Type B pancreatic cell (in vitro differentiated cells): ENCODE results near the gene CCDC187. TPM values are rescaled to one million over a fixed set of nuclear protein-coding genes. Genes with fewer than 3 reads are reported as not detected.

Source experiments
- DNase-seq: peaks from one replicate; pipeline ENCODE4 v3.0.0; 2021; ENCODE audit warnings: mixed read lengths; ENCODE audit not compliant: unreplicated experiment; ENCODE audit errors: extremely low spot score
- H3K27ac Mint-ChIP-seq: 2 replicates; pipeline ENCODE4 v1.8.0; 2021; ENCODE audit warnings: mild to moderate bottlenecking, mixed read lengths
- H3K27me3 Mint-ChIP-seq: 2 replicates; pipeline ENCODE4 v1.8.0; 2021; ENCODE audit warnings: mixed read lengths
- H3K36me3 Mint-ChIP-seq: 2 replicates; pipeline ENCODE4 v1.8.0; 2021; ENCODE audit warnings: mixed read lengths
- H3K4me1 Mint-ChIP-seq: one replicate; pipeline ENCODE4 v1.8.0; 2021; ENCODE audit warnings: mixed read lengths; ENCODE audit not compliant: unreplicated experiment
- H3K4me3 Mint-ChIP-seq: 2 replicates; pipeline ENCODE4 v1.8.0; 2021; ENCODE audit warnings: mild to moderate bottlenecking, mixed read lengths
- H3K9me3 Mint-ChIP-seq: 2 replicates; pipeline ENCODE4 v1.8.0; 2021; ENCODE audit warnings: mixed read lengths
- CTCF ChIP-seq: fragments of 200-600 bp; sonication (generic); conservative IDR thresholded peaks from 2 replicates; pipeline ENCODE4 v1.5.0; 2021; ENCODE audit warnings: antibody characterized with exemption, mild to moderate bottlenecking
- total RNA-seq: library from RNA; stranded (reverse); gene quantifications from 2 replicates; pipeline ENCODE4 v1.2.1, GENCODE V29; 2021; ENCODE audit warnings: low replicate concordance

Gene CCDC187
- total RNA-seq, 1 donor from 2014 or later, result 0.70 TPM

GRCh38 chr9:136311051-136312008, 7.4 kb upstream of the CCDC187 start:
- DNase-seq, result no peak
- no peak for TF ChIP-seq CTCF
- Mint-ChIP-seq H3K27ac (no peak overlapping the region), H3K4me1 (no peaks in the 10 kb centered on the region), H3K36me3 (no peaks in the 10 kb centered on the region), H3K9me3 (peaks cover 10% of the 10 kb centered on the region), H3K4me3 (no peak overlapping the region), H3K27me3 (no peaks in the 10 kb centered on the region)

- Mint-ChIP-seq H3K9me3 (peaks cover 10% of the 10 kb centered on the region), H3K27ac (no peak overlapping the region), H3K4me1 (no peaks in the 10 kb centered on the region), H3K4me3 (no peak overlapping the region), H3K27me3 (no peaks in the 10 kb centered on the region), H3K36me3 (no peaks in the 10 kb centered on the region)
- no peak for TF ChIP-seq CTCF
- no peak for DNase-seq
Measured at GRCh38 chr9:136310273-136311030, 6.6 kb upstream of the CCDC187 start.

- H3K4me3 Mint-ChIP-seq, result no peak overlapping the region
- peaks cover 5% of the 10 kb centered on the region for H3K9me3 Mint-ChIP-seq
- no peaks in the 10 kb centered on the region for H3K4me1 Mint-ChIP-seq
- H3K36me3 Mint-ChIP-seq, result no peaks in the 10 kb centered on the region
- no peak overlapping the region for H3K27ac Mint-ChIP-seq
- no peaks in the 10 kb centered on the region for H3K27me3 Mint-ChIP-seq
- no peak for TF ChIP-seq CTCF
- no peak for DNase-seq
Measured at GRCh38 chr9:136309806-136310220, 5.9 kb upstream of the CCDC187 start.

GRCh38 chr9:136309101-136309801, 5.4 kb upstream of the CCDC187 start:
- H3K9me3 Mint-ChIP-seq, result no peaks in the 10 kb centered on the region
- no peaks in the 10 kb centered on the region for H3K36me3 Mint-ChIP-seq
- no peak overlapping the region for H3K27ac Mint-ChIP-seq
- TF ChIP-seq CTCF, result no peak
- no peaks in the 10 kb centered on the region for H3K27me3 Mint-ChIP-seq
- H3K4me1 Mint-ChIP-seq, result no peaks in the 10 kb centered on the region
- DNase-seq, result no peak
- no peak overlapping the region for H3K4me3 Mint-ChIP-seq

GRCh38 chr9:136308702-136309053, 4.8 kb upstream of the CCDC187 start:
- H3K36me3 Mint-ChIP-seq, result no peaks in the 10 kb centered on the region
- H3K27me3 Mint-ChIP-seq, result no peaks in the 10 kb centered on the region
- no peaks in the 10 kb centered on the region for H3K9me3 Mint-ChIP-seq
- H3K4me3 Mint-ChIP-seq, result no peak overlapping the region
- H3K27ac Mint-ChIP-seq, result no peak overlapping the region
- DNase-seq, result no peak
- H3K4me1 Mint-ChIP-seq, result no peaks in the 10 kb centered on the region
- no peak for TF ChIP-seq CTCF
